Upper lobe of left lung (tissue), 6 donors: ENCODE data around the gene CD1D. TPM values are rescaled to one million over a fixed set of nuclear protein-coding genes. Genes with fewer than 3 reads are reported as not detected.

Experiments used
- ATAC-seq, 2 donors: fragments of 200-7000 bp; cut with Tn5 transposase; one replicate each; pipeline ENCODE4 v1.9.1; 2022; ENCODE audit warnings: mild to moderate bottlenecking in 2 of 2, moderate library complexity in 2 of 2; ENCODE audit not compliant: low FRiP score in 2 of 2
- DNase-seq, 2 donors: peaks; one replicate each; pipeline ENCODE4 v3.0.0-alpha.2; 2019 to 2020
- H3K27ac ChIP-seq, 4 donors: fragments of 200-600 bp; sonication (generic); one replicate each; pipeline ENCODE4 v1.5.1; 2016 to 2019
- H3K27me3 ChIP-seq, 4 donors: fragments of 200-600 bp; sonication (generic); one replicate each; pipeline ENCODE4 v1.5.1; 2017 to 2019
- H3K36me3 ChIP-seq, 4 donors: fragments of 200-600 bp; sonication (generic); one replicate each; pipeline ENCODE4 v1.5.1; 2016 to 2019
- H3K4me1 ChIP-seq, 4 donors: fragments of 200-600 bp; sonication (generic); one replicate each; pipeline ENCODE4 v1.5.1; 2018 to 2019
- H3K4me3 ChIP-seq, 4 donors: fragments of 200-600 bp; sonication (generic); one replicate each; pipeline ENCODE4 v1.5.1; 2017 to 2019; ENCODE audit warnings: mild to moderate bottlenecking in 2 of 4, moderate library complexity in 1 of 4
- H3K9me3 ChIP-seq, 4 donors: fragments of 200-600 bp; sonication (generic); one replicate each; pipeline ENCODE4 v1.5.1; 2018 to 2019
- EP300 ChIP-seq, 4 donors: sonication (generic); formaldehyde crosslinking; IDR thresholded peaks; one replicate each; pipeline ENCODE4 v1.5.1; 2017; ENCODE audit warnings: antibody characterized with exemption in 4 of 4, control low read depth in 2 of 4
- POLR2A ChIP-seq, 4 donors: fragments of 450-650 bp; IDR thresholded peaks; one replicate each; pipeline ENCODE4 v1.5.1; 2016 to 2017; ENCODE audit warnings: antibody characterized with exemption in 4 of 4, mild to moderate bottlenecking in 2 of 4
- POLR2AphosphoS5 ChIP-seq, 2 donors: sonication (generic); formaldehyde crosslinking; IDR thresholded peaks; one replicate each; pipeline ENCODE4 v1.5.1; 2017; ENCODE audit warnings: antibody characterized with exemption in 2 of 2
- WGBS, 2 donors: methylation state at CpG; one replicate each; pipeline ENCODE4 v1.1.5; 2017 to 2018; 5-methylcytosine and 5-hydroxymethylcytosine counted together
- total RNA-seq, 6 donors: library from RNA; depleted of rRNA in 4 of 6; stranded (reverse); fragments of >200 nt in 4 of 6; gene quantifications; one replicate each; pipeline versions ENCODE4 v1.1.0 to v1.2.1, GENCODE V29; 2016 to 2021
- TF ChIP-seq, protein P1 (sequence below), 6 experiments: fragments of 450-650 bp in 4 of 6; fragments of 200-600 bp in 2 of 6; sonication (generic) in 2 of 6; IDR thresholded peaks; one replicate each; pipeline ENCODE4 v1.5.1; 2016 to 2019; ENCODE audit warnings: antibody characterized with exemption in 6 of 6
- donor health status: DM: no; HTN: no; CAD: no; lungs with moderate emphysema.
- donor health status: DM: no; HTN: yes; CAD: no; lungs with severe emphysema.

The CD1D gene
- total RNA-seq, 6 donors from 2014 or later = 1.0 to 5.2 (median 4.0) TPM

GRCh38 chr1:158181577-158181922, 855 bp downstream of the CD1D start:
- Histone ChIP-seq H3K36me3 (no peaks in the 10 kb centered on the region), H3K27me3 (peaks cover 0 to 4% (median 1%) of the 10 kb centered on the region in 4 donors), H3K9me3 (no peaks in the 10 kb centered on the region), H3K27ac (peak overlapping the region in 2 of 4 donors; percentile 69 to 74), H3K4me3 (peak overlapping the region in 3 of 4 donors; percentile 50 to 60 (median 53)), H3K4me1 (peaks cover 9 to 22% (median 20%) of the 10 kb centered on the region in 4 donors)
- TF ChIP-seq, protein P1, sequence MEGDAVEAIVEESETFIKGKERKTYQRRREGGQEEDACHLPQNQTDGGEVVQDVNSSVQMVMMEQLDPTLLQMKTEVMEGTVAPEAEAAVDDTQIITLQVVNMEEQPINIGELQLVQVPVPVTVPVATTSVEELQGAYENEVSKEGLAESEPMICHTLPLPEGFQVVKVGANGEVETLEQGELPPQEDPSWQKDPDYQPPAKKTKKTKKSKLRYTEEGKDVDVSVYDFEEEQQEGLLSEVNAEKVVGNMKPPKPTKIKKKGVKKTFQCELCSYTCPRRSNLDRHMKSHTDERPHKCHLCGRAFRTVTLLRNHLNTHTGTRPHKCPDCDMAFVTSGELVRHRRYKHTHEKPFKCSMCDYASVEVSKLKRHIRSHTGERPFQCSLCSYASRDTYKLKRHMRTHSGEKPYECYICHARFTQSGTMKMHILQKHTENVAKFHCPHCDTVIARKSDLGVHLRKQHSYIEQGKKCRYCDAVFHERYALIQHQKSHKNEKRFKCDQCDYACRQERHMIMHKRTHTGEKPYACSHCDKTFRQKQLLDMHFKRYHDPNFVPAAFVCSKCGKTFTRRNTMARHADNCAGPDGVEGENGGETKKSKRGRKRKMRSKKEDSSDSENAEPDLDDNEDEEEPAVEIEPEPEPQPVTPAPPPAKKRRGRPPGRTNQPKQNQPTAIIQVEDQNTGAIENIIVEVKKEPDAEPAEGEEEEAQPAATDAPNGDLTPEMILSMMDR (IDR thresholded peaks at IDR 0.05) = no peak
- TF ChIP-seq POLR2AphosphoS5 (IDR thresholded peaks at IDR 0.05) = no peak
- TF ChIP-seq POLR2A (IDR thresholded peaks at IDR 0.05) = no peak
- no peak for TF ChIP-seq EP300 (IDR thresholded peaks at IDR 0.05)
- ATAC-seq = no peak
- WGBS, 2 donors = 21 to 29% methylated on average over 4 to 13 of the region's 13 CpGs
- no peak for DNase-seq

DNA sequence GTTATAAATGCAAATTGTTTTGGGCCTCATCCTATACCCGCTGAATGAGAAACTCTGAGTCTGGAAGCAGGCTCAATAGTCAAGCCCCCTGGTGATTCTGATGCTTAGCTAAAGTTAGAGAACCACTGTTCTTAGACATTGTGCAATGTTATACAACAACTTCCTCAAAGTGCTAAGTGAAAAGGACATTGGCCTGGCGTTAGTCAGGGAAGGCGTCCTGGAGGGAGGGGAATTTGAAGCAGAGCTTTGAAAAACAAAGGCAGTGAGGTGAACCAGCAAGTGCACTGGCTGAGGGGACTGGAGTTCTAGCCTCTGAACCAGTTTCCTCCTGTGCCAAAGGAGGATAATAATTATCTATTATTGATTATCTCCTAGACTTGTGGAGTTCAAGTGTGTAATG, 5.1 kb downstream of the CD1D start:
- peak in 1 of 2 donors; percentile 57 for ATAC-seq
- 52 to 54% methylated on average over 3 of the region's 3 CpGs for WGBS, 2 donors
- H3K4me1 ChIP-seq = peaks cover 4 to 10% (median 8%) of the 10 kb centered on the region in 4 donors

GRCh38 chr1:158186180-158186579, 5.5 kb downstream of the CD1D start:
- no peaks in the 10 kb centered on the region for H3K9me3 ChIP-seq
- peaks cover 0 to 2% (median 1%) of the 10 kb centered on the region in 4 donors for H3K27me3 ChIP-seq
- H3K4me1 ChIP-seq = peaks cover 4 to 6% (median 5%) of the 10 kb centered on the region in 4 donors
- no peak overlapping the region for H3K27ac ChIP-seq
- WGBS, 2 donors = 74 to 81% methylated on average over 3 of the region's 3 CpGs
- no peaks in the 10 kb centered on the region for H3K36me3 ChIP-seq
- no peak for ATAC-seq
- no peak for TF ChIP-seq EP300 (IDR thresholded peaks at IDR 0.05)
- TF ChIP-seq, protein P1 (IDR thresholded peaks at IDR 0.05) = no peak
- DNase-seq = no peak
- no peak overlapping the region for H3K4me3 ChIP-seq

More for the DNA sequence above, 5.1 kb downstream of the CD1D start:
- Histone ChIP-seq H3K4me3 (no peak overlapping the region), H3K27ac (no peak overlapping the region), H3K27me3 (peaks cover 0 to 4% (median 1%) of the 10 kb centered on the region in 4 donors), H3K9me3 (no peaks in the 10 kb centered on the region), H3K36me3 (no peaks in the 10 kb centered on the region)
- no peak for TF ChIP-seq POLR2AphosphoS5 (IDR thresholded peaks at IDR 0.05)
- DNase-seq = no peak

DNA sequence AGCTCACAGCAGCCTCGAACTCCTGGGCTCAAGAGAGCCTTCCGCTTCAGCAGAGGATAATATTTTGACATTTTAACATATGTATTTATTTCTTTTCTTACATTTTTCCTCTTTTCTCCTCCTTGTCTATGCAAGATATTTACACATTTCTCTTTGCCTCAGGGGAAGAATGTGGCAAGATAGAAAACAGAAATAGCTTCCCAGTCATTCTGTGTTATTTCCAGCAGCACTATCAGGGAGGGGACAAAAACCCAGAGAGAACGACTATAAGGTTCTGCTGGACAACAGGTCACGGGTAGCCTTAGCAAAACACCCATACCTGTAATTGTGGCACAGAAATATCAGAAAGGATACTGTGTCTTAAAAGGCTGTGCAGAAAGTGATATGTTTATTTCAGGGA, 7.9 kb downstream of the CD1D start:
- TF ChIP-seq, protein P1 (IDR thresholded peaks at IDR 0.05) = no peak
- TF ChIP-seq EP300 (IDR thresholded peaks at IDR 0.05) (no peak), POLR2AphosphoS5 (IDR thresholded peaks at IDR 0.05) (no peak), POLR2A (IDR thresholded peaks at IDR 0.05) (no peak)
- no peak overlapping the region for H3K4me3 ChIP-seq
- DNase-seq = no peak
- H3K27ac ChIP-seq = no peak overlapping the region
- H3K27me3 ChIP-seq = no peaks in the 10 kb centered on the region
- peaks cover 0 to 4% (median 0%) of the 10 kb centered on the region in 4 donors for H3K4me1 ChIP-seq
- H3K36me3 ChIP-seq = no peaks in the 10 kb centered on the region
- ATAC-seq = no peak
- no peaks in the 10 kb centered on the region for H3K9me3 ChIP-seq
- WGBS, 2 donors = 71 to 86% methylated on average over 4 of the region's 4 CpGs

DNA sequence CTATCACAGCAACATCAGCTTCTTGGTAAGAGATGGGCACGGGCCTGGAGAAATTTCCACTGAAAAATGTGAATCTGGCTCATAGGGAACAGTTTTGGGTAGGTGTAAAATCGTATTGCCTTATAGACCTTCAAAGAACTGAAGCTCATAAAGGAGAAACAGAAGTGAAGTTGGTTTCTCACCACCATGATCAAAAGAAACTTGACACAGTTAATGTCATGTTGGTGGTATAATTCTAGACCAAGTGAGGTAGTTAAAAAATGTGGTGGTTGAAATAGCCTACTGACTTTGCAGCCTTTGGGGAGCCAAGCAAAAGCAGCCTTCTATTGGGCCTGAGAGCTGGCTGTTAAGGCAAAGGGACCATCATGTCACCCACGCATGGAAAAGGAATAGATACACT, 8.9 kb downstream of the CD1D start:
- H3K4me1 ChIP-seq = peaks cover 0 to 4% (median 0%) of the 10 kb centered on the region in 4 donors
- TF ChIP-seq POLR2A (IDR thresholded peaks at IDR 0.05) (no peak), EP300 (IDR thresholded peaks at IDR 0.05) (no peak), POLR2AphosphoS5 (IDR thresholded peaks at IDR 0.05) (no peak)
- TF ChIP-seq, protein P1 (IDR thresholded peaks at IDR 0.05) = no peak
- no peaks in the 10 kb centered on the region for H3K9me3 ChIP-seq
- no peaks in the 10 kb centered on the region for H3K27me3 ChIP-seq
- H3K27ac ChIP-seq = no peak overlapping the region
- DNase-seq (no peak), ATAC-seq (no peak)
- no peak overlapping the region for H3K4me3 ChIP-seq
- no peaks in the 10 kb centered on the region for H3K36me3 ChIP-seq
- WGBS, 2 donors = 79 to 83% methylated on average over 3 of the region's 3 CpGs
